Thyroid gland (tissue), 4 donors: Measurements from ENCODE around the gene ACAA2. TPM values are rescaled to one million over a fixed set of nuclear protein-coding genes. Genes with fewer than 3 reads are reported as not detected.

Source experiments
- DNase-seq, 2 donors: peaks; one replicate each; pipeline ENCODE4 v3.0.0-alpha.2; 2019
- H3K27ac ChIP-seq, 3 donors: fragments of 200-600 bp; sonication (generic); 1 replicate in 2 of 3; 2 replicates in 1 of 3; pipeline ENCODE4 v1.5.1; 2016 to 2019; ENCODE audit warnings: mild to moderate bottlenecking in 1 of 3, moderate library complexity in 1 of 3
- H3K27me3 ChIP-seq: fragments of 200-600 bp; sonication (generic); one replicate; pipeline ENCODE4 v1.5.1; 2019
- H3K36me3 ChIP-seq, 2 donors: fragments of 200-600 bp; sonication (generic); one replicate each; pipeline ENCODE4 v1.5.1; 2016 to 2019
- H3K4me1 ChIP-seq, 2 donors: fragments of 200-600 bp; sonication (generic); one replicate each; pipeline ENCODE4 v1.5.1; 2017 to 2019
- H3K4me3 ChIP-seq, 3 donors: fragments of 200-600 bp; sonication (generic); replicated peaks in 1 of 3; 1 replicate in 2 of 3; 2 replicates in 1 of 3; pipeline ENCODE4 v1.5.1; 2016; ENCODE audit warnings: mild to moderate bottlenecking in 1 of 3
- H3K9me3 ChIP-seq: fragments of 200-600 bp; sonication (generic); one replicate; pipeline ENCODE4 v1.5.1; 2017
- CTCF ChIP-seq, 6 experiments: fragments of 200-600 bp in 3 of 6; fragments of 450-650 bp in 3 of 6; sonication (generic) in 3 of 6; IDR thresholded peaks; one replicate each; pipeline ENCODE4 v1.5.1; 2016 to 2019; ENCODE audit warnings: antibody characterized with exemption in 6 of 6, mild to moderate bottlenecking in 2 of 6, inconsistent platforms in 1 of 6, moderate library complexity in 1 of 6
- POLR2A ChIP-seq, 2 donors: fragments of 450-650 bp; IDR thresholded peaks; one replicate each; pipeline ENCODE4 v1.6.1; 2017; ENCODE audit warnings: antibody characterized with exemption in 2 of 2, mild to moderate bottlenecking in 2 of 2, moderate library complexity in 1 of 2
- WGBS, 2 donors: methylation state at CpG; one replicate each; pipeline ENCODE4 v1.1.5; 2017; 5-methylcytosine and 5-hydroxymethylcytosine counted together
- intact Hi-C: fragments of 100-400 bp; cut with DNase I; formaldehyde crosslinking; loops from one replicate; pipeline ENCODE4 v1.15.1; 2023
- total RNA-seq, 4 donors: library from RNA; depleted of rRNA; stranded (reverse); fragments of >200 nt; gene quantifications; one replicate each; pipeline ENCODE4 v1.2.3, GENCODE V29; 2016

ACAA2 gene
- total RNA-seq, 4 donors from 2014 or later = 50.8 to 157 (median 108) TPM

- Histone ChIP-seq H3K27ac (peak overlapping the region in 1 of 3 donors; percentile 82), H3K27me3 (no peaks in the 10 kb centered on the region), H3K9me3 (no peaks in the 10 kb centered on the region), H3K4me1 (peaks cover 10 to 39% of the 10 kb centered on the region in 2 donors), H3K4me3 (no peak overlapping the region), H3K36me3 (no peaks in the 10 kb centered on the region)
- intact Hi-C loops = loop anchor here (10.0 kb wide), 1 partner anchor 66 kb away; no protein-coding TSS in a partner anchor
- no peak for TF ChIP-seq POLR2A (IDR thresholded peaks at IDR 0.05)
- no peak for TF ChIP-seq CTCF (IDR thresholded peaks at IDR 0.05)
- no peak for DNase-seq
- 93 to 95% methylated on average over 8 of the region's 8 CpGs for WGBS, 2 donors
Measured at GRCh38 chr18:49850636-49851035, 37.3 kb upstream of the ACAA2 start.

GRCh38 chr18:49849331-49850217 lies 36.2 kb upstream of the ACAA2 start:
- Histone ChIP-seq H3K27me3 (no peaks in the 10 kb centered on the region), H3K27ac (peak overlapping the region; percentile 18 to 82 (median 43)), H3K4me1 (peaks cover 10 to 39% of the 10 kb centered on the region in 2 donors), H3K9me3 (no peaks in the 10 kb centered on the region), H3K4me3 (no peak overlapping the region), H3K36me3 (no peaks in the 10 kb centered on the region)
- DNase-seq = peak; percentile 90 to 94
- 46 to 49% methylated on average over 13 to 14 of the region's 14 CpGs for WGBS, 2 donors
- intact Hi-C loops = loop anchor here (10.0 kb wide), 1 partner anchor 65 kb away; no protein-coding TSS in a partner anchor
- no peak for TF ChIP-seq CTCF (IDR thresholded peaks at IDR 0.05)
- no peak for TF ChIP-seq POLR2A (IDR thresholded peaks at IDR 0.05)

- H3K4me1 ChIP-seq = peaks cover 10 to 39% of the 10 kb centered on the region in 2 donors
- no peak for DNase-seq
- intact Hi-C loops = no loop called here
- peak overlapping the region in 1 of 3 donors; percentile 82 for H3K27ac ChIP-seq
- TF ChIP-seq POLR2A (IDR thresholded peaks at IDR 0.05) (no peak), CTCF (IDR thresholded peaks at IDR 0.05) (no peak)
- 83 to 95% methylated on average over 4 of the region's 4 CpGs for WGBS, 2 donors
- H3K9me3 ChIP-seq = no peaks in the 10 kb centered on the region
- no peaks in the 10 kb centered on the region for H3K36me3 ChIP-seq
- no peak overlapping the region for H3K4me3 ChIP-seq
- H3K27me3 ChIP-seq = no peaks in the 10 kb centered on the region
Measured at GRCh38 chr18:49848115-49848514, 34.8 kb upstream of the ACAA2 start.

- Histone ChIP-seq H3K27ac (no peak overlapping the region), H3K9me3 (no peaks in the 10 kb centered on the region), H3K4me3 (no peak overlapping the region), H3K4me1 (peaks cover 10 to 39% of the 10 kb centered on the region in 2 donors), H3K27me3 (no peaks in the 10 kb centered on the region), H3K36me3 (no peaks in the 10 kb centered on the region)
- DNase-seq = no peak
- intact Hi-C loops = no loop called here
- 83 to 89% methylated on average over 8 of the region's 8 CpGs for WGBS, 2 donors
- no peak for TF ChIP-seq POLR2A (IDR thresholded peaks at IDR 0.05)
- TF ChIP-seq CTCF (IDR thresholded peaks at IDR 0.05) = no peak
Measured at GRCh38 chr18:49847524-49847923, 34.2 kb upstream of the ACAA2 start.
